ENCODE data around the gene HCN3.

- TF ChIP-seq CTCF (IDR thresholded peaks at IDR 0.05) = no peak
- no peak for TF ChIP-seq POLR2A (IDR thresholded peaks at IDR 0.05)
- TF ChIP-seq EP300 (IDR thresholded peaks at IDR 0.05) = no peak
These were observed 40.8 kb upstream of the HCN3 start for GRCh38 chr1:155236451-155236850.
